GM18951 (cell line): Measurements from ENCODE around the gene IFRD1.

Experiments
- POLR2A ChIP-seq: IDR thresholded peaks from 4 replicates; pipeline ENCODE4 v1.6.1; 2011; ENCODE audit warnings: mild to moderate bottlenecking; ENCODE audit not compliant: insufficient read length, insufficient read depth; ENCODE audit errors: extremely low read depth
- in situ Hi-C: fragments of 300-500 bp; cut with MboI; formaldehyde crosslinking; loops from one replicate; pipeline ENCODE4 v1.12.0; 2022; ENCODE audit warnings: low sequenced_read_pairs, mixed read lengths, inconsistent platforms; ENCODE audit not compliant: unreplicated experiment

Gene IFRD1

DNA sequence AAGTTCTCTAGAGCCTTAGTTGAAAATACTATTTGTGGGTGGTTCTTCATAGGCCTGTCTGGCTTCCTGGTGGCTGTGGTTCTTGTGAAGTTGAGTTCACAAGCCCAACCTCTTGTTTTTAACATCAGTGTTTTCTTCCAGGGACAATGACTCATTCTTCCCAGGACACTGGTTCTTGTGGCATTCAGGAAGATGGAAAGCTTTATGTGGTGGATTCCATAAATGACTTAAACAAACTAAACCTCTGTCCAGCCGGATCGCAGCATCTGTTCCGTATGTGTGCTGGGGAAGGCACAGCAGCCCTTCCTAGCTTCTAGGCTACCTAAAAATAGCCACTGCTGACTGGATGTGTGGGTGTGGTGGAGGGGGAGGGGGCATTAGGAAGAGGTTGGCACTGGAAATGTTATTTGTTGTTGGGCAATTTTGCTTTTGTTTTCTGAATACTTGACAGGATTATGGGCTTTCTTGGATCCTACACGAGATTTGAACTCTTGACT, 34.5 kb downstream of the IFRD1 start:
- in situ Hi-C loops, result loop anchor here (25.0 kb wide), 1 partner anchor 722 kb away; no protein-coding TSS in a partner anchor
- no peak for TF ChIP-seq POLR2A

DNA sequence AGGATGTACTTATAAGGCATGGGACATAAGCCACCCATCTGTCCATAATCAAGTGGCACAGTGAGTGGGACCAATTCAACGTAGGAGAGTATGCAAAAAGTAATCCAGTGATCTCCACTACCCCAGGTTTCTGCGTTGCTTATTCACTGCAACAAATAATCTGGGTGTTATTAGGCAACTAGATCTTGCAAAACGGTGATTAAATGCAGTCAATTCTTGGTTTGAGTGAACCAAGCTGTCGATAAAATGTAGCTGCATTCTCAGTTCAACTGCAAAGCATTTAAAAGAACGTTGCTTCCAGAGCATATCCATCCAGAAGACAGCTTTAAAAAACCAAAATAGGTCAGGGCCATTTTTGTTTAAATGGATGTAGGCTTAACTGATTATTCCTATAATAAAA, 35.5 kb downstream of the IFRD1 start:
- TF ChIP-seq POLR2A, result no peak
- in situ Hi-C loops, result loop anchor here (25.0 kb wide), 1 partner anchor 723 kb away; no protein-coding TSS in a partner anchor

DNA sequence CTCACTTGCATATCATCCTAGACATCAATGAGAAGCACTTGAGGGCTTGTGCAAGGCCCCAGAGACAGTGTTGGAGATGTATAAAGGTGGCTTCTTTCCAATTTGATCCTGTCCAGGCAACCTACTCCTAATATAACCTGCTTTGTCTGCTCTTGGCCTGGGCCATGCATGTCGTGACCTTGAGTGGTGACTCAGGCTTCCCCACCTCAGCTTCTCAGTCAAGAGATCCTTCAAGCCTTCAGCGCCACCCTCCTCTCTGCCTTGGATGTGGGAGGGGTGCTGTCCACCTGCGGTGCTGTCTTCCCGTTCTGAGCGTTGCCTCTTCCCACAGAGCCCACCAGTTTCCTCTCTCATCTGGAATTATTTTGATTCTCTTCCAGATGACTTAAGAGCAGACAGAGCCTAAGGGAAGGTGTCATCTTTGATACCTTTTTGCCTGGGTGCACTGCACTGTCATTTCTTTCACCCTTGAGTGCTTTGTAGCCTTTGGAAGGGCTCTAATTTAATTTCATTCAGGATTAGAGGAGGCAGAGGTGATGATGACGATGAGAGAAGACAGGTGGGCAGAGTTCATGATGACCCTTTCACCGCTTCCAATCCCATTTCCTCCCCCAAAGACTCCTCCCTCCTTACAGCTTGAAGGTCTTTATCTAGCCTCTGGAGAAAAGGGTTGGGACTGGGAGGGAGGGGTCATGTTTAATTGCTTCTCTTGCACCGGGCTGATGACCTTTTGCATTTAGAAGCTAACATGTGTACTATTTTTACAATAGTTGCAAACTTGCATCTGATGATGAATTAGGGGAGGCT, 37.4 kb downstream of the IFRD1 start:
- no peak for TF ChIP-seq POLR2A
- in situ Hi-C loops, result loop anchor here (25.0 kb wide), 1 partner anchor 725 kb away; no protein-coding TSS in a partner anchor

DNA sequence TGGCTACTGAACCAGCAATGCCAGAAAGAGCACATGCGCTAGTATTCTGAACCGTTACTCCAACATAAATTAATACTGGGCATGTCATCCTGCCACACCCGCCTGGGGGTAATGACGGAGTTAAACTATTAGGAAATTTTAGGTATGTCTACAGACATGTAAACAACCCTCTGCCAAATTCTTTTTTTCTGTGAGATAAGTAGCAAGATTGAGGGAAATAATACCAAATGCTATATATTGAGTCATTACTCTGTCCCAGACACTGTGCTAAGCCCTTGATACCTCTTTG, 37.9 kb downstream of the IFRD1 start:
- in situ Hi-C loops, result loop anchor here (25.0 kb wide), 1 partner anchor 726 kb away; no protein-coding TSS in a partner anchor
- no peak for TF ChIP-seq POLR2A

DNA sequence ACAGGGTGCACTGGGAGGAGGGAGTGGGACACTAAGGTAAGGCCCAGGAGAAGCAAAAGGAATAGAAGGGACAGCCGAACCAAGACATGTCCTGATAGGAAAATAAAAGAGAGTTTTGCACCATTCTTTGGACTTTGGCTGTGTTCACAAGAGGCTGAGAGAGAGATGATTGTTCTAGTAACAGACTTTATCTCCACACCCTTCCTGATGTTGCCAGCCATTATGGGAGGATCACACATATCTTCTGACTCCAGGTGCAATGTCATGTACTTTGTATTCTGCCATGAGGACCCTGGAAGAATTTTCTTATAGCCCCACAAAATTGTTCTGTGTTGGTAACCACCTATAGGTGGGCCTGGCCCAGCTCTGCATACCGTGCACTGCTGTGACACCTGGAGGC, 41.9 kb downstream of the IFRD1 start:
- in situ Hi-C loops, result loop anchor here (25.0 kb wide), 1 partner anchor 730 kb away; no protein-coding TSS in a partner anchor
- TF ChIP-seq POLR2A, result no peak

DNA sequence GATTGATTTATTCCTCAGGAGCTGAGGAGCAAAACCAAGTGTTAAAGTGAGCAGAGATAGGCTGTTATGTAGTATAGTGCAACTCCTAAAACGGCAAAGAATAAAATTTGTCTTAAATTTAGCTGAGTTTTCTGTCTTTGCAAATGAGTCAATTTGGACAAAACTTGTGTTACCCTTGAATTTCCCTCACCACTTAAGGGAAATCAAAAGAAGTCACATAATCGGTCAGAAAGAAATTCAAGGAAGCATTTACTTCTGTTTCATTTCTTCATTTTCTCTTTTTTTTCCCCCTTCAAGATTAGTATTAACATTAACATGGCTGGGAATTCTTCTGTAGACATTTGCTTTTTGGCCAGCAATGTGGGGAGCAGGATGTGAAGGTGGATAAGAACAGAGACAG, 44.4 kb downstream of the IFRD1 start:
- in situ Hi-C loops, result loop anchor here (25.0 kb wide), 1 partner anchor 732 kb away; no protein-coding TSS in a partner anchor
- no peak for TF ChIP-seq POLR2A

DNA sequence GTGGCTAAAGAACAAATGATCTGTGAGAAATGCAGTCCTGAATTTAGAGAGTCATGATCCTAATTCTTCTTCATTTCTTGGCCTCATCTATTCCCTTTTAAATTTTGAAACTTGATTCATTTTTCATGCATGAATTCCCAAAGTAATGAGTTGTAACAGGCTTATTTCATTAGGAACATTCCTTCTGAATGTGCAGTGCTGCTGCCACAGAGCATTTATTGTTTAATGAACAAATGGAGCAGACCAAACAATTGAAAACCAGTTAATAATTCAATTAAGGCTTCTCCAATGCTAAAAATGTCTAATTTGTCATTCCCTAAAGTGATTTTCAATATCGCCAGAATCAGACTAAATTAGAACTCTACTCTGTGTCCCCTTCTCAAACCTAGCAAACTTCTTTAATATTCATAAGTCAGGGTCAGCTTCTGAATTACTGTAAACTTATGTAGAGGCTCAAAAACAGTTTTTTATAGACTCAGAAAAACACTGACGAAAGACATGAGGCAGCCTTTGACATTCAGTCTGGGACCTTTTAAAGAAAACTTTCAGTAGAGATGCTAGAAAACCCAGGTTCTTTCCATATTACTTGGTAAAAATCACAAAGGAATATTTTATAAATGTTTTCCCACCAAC, 45.0 kb downstream of the IFRD1 start:
- no peak for TF ChIP-seq POLR2A
- in situ Hi-C loops, result loop anchor here (25.0 kb wide), 1 partner anchor 733 kb away; no protein-coding TSS in a partner anchor

DNA sequence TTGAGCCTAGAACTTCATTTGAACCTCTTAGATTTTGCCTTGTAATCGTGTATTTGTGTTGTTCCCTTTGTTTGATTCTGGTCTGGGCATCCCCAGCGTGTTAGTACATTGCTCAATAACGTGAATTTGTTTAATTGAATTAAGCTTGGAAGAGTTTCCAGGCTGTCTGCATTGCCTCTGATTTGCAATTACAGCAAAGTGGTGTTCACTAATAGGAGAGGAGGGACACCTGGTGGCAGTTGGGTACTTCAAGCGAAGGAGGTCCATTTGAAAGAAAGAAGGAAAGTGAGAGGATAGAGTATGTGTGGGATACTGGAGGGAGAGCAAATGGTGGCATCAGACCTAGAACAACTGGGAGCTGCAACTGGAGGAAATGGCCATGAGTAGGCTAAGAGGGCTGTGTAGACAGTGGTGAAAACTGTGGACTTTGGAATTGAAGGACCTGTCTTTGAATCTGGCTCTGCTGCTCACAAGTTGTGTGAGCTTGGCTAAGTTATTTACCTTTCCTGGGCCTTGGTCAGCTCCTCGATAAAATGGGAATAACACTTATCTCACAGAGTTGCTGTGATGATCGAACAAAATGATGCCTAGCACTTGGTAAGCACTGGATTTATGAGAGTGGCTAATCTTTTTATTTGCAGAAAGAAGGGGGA, 45.7 kb downstream of the IFRD1 start:
- in situ Hi-C loops, result loop anchor here (25.0 kb wide), 1 partner anchor 734 kb away; no protein-coding TSS in a partner anchor
- no peak for TF ChIP-seq POLR2A

DNA sequence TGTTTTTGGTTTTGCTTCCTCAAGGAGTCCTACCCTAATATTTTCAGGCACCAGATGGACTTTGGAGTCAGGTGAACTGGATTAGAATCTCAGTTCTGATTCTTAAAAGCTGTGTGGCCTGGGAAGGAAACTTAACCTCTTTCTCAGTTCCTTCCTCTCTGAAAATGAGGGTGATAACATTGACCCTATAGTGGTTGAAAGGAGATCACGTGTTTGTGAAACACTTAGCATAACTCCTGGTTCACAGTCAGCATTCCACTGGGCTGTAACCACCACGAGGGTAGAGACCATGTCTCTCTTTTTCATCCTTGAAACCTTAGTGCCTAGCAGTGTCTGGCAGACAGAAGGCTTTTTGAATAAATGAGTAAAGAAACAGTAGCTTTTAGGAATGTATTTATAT, 47.2 kb downstream of the IFRD1 start:
- in situ Hi-C loops, result loop anchor here (25.0 kb wide), 1 partner anchor 735 kb away; no protein-coding TSS in a partner anchor

DNA sequence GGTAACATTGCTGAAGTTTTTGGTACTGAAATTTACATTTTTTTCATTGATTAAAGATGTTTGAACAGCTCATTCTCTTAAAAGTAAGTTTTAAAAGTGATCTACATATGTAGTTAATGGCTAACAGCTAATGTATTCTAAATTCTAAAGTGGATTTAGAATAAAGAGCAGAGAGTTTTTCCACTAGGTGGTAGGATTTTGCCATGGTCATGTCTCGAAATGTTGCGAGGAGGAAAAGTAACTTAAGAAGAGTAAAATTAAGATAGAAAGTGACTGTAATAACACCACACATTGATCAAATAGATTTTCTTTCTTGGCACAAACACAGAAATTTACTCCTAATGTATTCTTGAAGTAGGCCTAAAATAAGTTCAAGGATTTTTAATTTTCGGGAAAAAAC, 50.4 kb downstream of the IFRD1 start:
- no peak for TF ChIP-seq POLR2A
- in situ Hi-C loops, result no loop called here

More for the DNA sequence above, 47.2 kb downstream of the IFRD1 start:
- no peak for TF ChIP-seq POLR2A

DNA sequence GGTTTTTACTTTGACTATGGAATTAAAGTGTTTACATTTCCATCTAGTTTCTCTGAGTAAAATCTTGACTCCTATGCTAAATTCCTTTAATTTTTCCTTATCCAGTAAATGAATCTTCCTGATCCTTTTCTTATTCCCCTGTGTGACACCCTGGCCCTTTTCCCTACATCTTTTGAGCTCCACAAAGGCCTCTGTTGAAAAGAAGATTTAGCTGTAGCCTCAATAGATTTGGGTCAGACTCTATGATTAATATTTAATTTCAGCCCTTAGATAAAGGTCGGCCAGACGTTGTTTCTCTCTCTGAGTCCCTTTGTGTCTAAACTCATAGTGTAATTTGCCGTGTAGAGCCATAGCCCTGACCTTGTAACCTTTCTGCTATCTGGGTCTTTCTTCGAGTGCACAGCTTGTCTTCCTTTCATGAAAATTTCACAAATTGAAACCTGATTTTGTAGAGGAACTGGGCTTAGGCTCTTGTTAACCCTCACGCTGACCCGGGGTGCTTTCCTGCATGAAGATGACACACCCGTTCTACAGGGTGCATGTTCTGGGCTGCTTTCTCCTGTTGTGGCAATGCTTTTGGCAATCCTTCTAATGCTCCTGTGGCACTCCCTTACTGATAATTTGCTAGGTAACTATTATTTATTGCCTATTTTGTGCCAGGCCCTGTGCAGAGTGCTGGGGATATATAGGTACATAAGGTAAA, 51.7 kb downstream of the IFRD1 start:
- TF ChIP-seq POLR2A, result no peak
- in situ Hi-C loops, result no loop called here

DNA sequence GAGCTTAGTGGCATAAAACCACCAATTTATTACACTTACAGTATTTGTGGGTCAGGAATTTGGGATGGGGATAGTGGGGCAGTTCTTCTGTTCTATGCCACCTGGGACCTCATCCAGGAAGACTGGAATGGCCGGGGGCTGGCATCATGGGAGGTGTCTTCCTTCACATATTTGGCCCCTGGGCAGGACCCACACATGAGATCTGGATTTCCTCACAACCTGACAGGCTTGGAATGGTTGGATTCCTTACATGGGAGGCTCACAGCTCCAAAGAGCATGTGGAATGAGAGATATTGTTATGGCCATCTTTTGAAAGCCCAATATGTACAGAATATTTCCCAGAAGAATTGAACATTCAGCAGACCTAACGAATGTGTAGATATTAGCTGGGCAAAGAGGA, 52.4 kb downstream of the IFRD1 start:
- no peak for TF ChIP-seq POLR2A
- in situ Hi-C loops, result no loop called here

DNA sequence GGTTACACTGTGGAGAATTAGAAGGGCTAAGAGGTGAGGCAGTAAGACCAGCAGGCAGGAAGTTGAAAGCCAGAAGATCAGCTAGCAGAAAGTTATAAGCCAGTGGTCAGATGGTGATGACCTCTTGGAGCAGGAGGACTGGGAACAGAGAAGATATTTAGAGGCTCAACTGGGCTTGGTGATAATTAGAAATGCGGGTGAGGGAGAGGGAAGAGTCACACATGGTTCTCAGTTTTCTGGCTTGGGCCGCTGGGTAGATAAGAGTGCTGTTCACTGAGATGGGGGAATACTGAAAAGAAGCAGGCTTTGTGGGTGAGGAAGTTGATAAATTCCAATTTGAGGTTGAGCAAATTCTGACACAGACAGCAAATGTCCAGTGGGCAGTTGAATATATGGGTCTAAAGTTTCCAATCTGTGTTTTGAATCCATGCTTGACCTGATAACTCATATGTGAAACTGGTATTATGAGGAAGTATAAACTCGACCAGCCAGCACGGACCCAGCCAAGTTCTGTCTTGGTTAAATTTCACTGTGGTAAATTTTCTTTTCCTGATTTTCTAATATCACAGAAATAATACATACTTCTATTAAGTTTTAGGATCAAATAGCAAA, 53.2 kb downstream of the IFRD1 start:
- in situ Hi-C loops, result no loop called here
- no peak for TF ChIP-seq POLR2A
